KMS-11 (cell line): ENCODE data around the gene SLC5A4.
A peak's percentile ranks its signal among the peaks of the same experiment; 100 is the strongest.

ENCODE experiments used
- H2AFZ ChIP-seq: fragments of 200-600 bp; sonication (generic); 2 replicates; pipeline ENCODE4 v1.6.1; 2016; ENCODE audit warnings: antibody characterized with exemption, mixed run types, low read depth
- H3K27ac ChIP-seq: fragments of 200-600 bp; sonication (generic); 2 replicates; pipeline ENCODE4 v1.6.1; 2016; ENCODE audit warnings: mild to moderate bottlenecking, mixed run types
- H3K27me3 ChIP-seq: fragments of 200-600 bp; sonication (generic); 2 replicates; pipeline ENCODE4 v1.6.1; 2017; ENCODE audit warnings: mild to moderate bottlenecking, low read depth, mixed run types, moderate library complexity; ENCODE audit not compliant: insufficient read depth
- H3K36me3 ChIP-seq: fragments of 200-600 bp; sonication (generic); 2 replicates; pipeline ENCODE4 v1.6.1; 2017; ENCODE audit warnings: mild to moderate bottlenecking, mixed run types; ENCODE audit not compliant: insufficient read depth
- H3K4me1 ChIP-seq: fragments of 200-600 bp; sonication (generic); 2 replicates; pipeline ENCODE4 v1.6.1; 2016; ENCODE audit warnings: mild to moderate bottlenecking, low read depth, mixed run types; ENCODE audit not compliant: poor library complexity, severe bottlenecking
- H3K4me2 ChIP-seq: fragments of 200-600 bp; sonication (generic); 2 replicates; pipeline ENCODE4 v1.7.0; 2016; ENCODE audit warnings: mild to moderate bottlenecking, mixed run types
- H3K4me3 ChIP-seq: fragments of 200-600 bp; sonication (generic); IDR thresholded peaks from 2 replicates; pipeline ENCODE4 v1.6.1; 2017; ENCODE audit warnings: low read depth, low read length, mixed read lengths; ENCODE audit not compliant: insufficient read depth
- H3K79me2 ChIP-seq: fragments of 200-600 bp; sonication (generic); 2 replicates; pipeline ENCODE4 v1.6.1; 2016; ENCODE audit warnings: low read depth, mixed run types; ENCODE audit not compliant: insufficient read depth
- H3K9ac ChIP-seq: fragments of 200-600 bp; sonication (generic); 2 replicates; pipeline ENCODE4 v1.6.1; 2016; ENCODE audit warnings: mild to moderate bottlenecking, mixed run types
- H4K20me1 ChIP-seq: fragments of 200-600 bp; sonication (generic); 2 replicates; pipeline ENCODE4 v1.6.1; 2016; ENCODE audit warnings: mild to moderate bottlenecking, mixed run types; ENCODE audit not compliant: insufficient read depth
- TF ChIP-seq, protein P1 (sequence below): fragments of 200-600 bp; sonication (generic); conservative IDR thresholded peaks from 2 replicates; pipeline ENCODE4 v1.6.1; 2017; ENCODE audit warnings: low read depth, mild to moderate bottlenecking, antibody characterized with exemption, low read length, moderate library complexity, mixed read lengths

Gene SLC5A4

DNA sequence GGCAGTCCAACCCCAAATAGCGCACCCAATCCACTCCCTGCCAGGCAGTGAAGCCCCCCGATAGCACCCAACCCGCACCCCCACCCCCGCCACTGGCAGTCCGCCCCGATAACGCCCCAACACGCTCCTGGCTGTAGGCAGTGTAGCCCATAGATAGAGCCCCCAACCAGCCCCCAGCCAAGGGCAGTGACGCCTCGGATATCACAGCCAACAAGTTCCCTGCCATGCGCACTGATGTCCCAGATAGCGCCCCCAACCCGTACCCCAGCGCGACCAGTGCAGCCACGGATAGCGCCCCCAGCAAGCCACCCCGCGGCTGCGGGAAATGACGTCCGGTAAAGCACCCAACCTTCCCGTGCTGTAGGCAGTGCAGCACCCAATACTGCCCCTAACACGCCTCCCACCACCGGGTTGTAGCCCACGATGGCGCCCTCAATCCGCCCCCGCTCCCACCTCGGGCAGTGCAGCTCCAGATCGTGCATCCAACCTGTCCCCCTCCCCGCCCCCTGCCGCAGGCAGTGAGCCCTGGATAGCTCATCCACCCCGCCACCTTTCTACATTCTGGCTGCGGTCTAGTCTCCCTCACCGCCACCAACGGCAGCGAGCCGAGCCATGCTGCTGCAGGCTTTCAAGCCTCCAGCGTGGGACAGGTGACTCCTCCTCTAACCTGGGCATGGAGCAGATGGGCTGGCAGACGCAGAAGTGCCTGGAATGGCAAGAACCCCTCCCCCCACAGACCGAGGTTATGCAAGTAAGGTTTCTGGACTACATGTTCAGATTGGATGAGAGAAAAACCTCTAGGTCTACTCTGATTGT is 50.9 kb downstream of the SLC5A4 start:
- no peaks in the 10 kb centered on the region for H3K79me2 ChIP-seq
- no peak overlapping the region for H3K4me3 ChIP-seq
- H3K9ac ChIP-seq: no peak overlapping the region
- no peak overlapping the region for H3K27ac ChIP-seq
- H2AFZ ChIP-seq: no peak overlapping the region
- TF ChIP-seq, protein P1, sequence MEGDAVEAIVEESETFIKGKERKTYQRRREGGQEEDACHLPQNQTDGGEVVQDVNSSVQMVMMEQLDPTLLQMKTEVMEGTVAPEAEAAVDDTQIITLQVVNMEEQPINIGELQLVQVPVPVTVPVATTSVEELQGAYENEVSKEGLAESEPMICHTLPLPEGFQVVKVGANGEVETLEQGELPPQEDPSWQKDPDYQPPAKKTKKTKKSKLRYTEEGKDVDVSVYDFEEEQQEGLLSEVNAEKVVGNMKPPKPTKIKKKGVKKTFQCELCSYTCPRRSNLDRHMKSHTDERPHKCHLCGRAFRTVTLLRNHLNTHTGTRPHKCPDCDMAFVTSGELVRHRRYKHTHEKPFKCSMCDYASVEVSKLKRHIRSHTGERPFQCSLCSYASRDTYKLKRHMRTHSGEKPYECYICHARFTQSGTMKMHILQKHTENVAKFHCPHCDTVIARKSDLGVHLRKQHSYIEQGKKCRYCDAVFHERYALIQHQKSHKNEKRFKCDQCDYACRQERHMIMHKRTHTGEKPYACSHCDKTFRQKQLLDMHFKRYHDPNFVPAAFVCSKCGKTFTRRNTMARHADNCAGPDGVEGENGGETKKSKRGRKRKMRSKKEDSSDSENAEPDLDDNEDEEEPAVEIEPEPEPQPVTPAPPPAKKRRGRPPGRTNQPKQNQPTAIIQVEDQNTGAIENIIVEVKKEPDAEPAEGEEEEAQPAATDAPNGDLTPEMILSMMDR: no peak
- no peaks in the 10 kb centered on the region for H3K27me3 ChIP-seq
- no peaks in the 10 kb centered on the region for H4K20me1 ChIP-seq
- no peaks in the 10 kb centered on the region for H3K4me1 ChIP-seq
- H3K4me2 ChIP-seq: no peak overlapping the region
- no peaks in the 10 kb centered on the region for H3K36me3 ChIP-seq

DNA sequence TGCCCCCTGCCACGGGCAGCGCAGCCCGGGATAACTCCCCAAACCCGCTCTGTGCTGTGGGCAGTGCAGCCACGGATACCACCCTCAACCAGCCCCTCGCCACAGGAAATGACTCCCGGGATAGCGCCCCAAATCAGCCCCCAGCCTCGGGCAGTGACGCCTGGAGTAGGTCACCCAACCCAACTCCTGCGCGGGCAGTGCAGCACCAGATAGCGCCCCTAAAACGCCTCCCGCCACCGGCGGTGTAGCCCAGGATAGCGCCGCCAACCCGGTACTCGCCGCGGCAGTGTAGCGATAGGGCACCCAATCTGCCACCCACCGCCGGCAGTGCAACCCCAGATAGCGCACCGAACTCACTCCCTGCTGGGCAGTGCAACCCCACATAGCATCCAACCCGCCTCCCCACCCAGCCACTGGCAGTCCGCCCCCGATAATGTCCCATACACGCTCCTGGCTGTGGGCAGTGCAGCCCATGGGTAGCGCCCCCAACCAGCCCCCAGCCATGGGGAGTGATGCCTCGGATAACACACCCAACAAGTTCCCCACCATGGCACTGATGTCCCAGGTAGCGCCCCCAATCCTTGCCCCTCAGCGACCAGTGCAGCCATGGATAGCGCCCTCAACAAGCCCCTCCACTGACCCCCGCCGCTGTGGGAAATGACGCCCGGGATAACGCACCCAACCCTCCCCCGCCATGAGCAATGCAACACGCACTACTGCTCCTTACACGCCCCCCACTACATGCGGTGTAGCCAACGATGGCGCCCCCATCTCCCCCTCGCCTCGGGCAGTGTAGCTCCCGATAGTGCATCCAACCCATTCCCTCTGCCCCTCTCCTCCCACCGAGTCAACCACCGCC is 51.7 kb downstream of the SLC5A4 start:
- no peak overlapping the region for H3K27ac ChIP-seq
- H4K20me1 ChIP-seq: no peaks in the 10 kb centered on the region
- H3K36me3 ChIP-seq: no peaks in the 10 kb centered on the region
- TF ChIP-seq, protein P1: no peak
- H3K4me2 ChIP-seq: peak overlapping the region; percentile 49; the same call in 1 of the 2 replicates
- H3K9ac ChIP-seq: no peak overlapping the region
- H3K4me1 ChIP-seq: no peaks in the 10 kb centered on the region
- no peak overlapping the region for H3K4me3 ChIP-seq
- no peaks in the 10 kb centered on the region for H3K27me3 ChIP-seq
- peak overlapping the region; percentile 64; the same call in 1 of the 2 replicates for H2AFZ ChIP-seq
- no peaks in the 10 kb centered on the region for H3K79me2 ChIP-seq

- H2AFZ ChIP-seq: peak overlapping the region; percentile 64; the same call in 1 of the 2 replicates
- no peak overlapping the region for H3K4me3 ChIP-seq
- H3K4me2 ChIP-seq: peak overlapping the region; percentile 49
- no peaks in the 10 kb centered on the region for H3K79me2 ChIP-seq
- no peaks in the 10 kb centered on the region for H4K20me1 ChIP-seq
- H3K27me3 ChIP-seq: no peaks in the 10 kb centered on the region
- no peak overlapping the region for H3K27ac ChIP-seq
- H3K4me1 ChIP-seq: no peaks in the 10 kb centered on the region
- TF ChIP-seq, protein P1: peak; percentile 66
- H3K9ac ChIP-seq: no peak overlapping the region
- no peaks in the 10 kb centered on the region for H3K36me3 ChIP-seq
These were observed 52.5 kb downstream of the SLC5A4 start for GRCh38 chr22:32202539-32203180.

GRCh38 chr22:32202161-32202538 is 53.0 kb downstream of the SLC5A4 start:
- H3K27ac ChIP-seq: no peak overlapping the region

More at GRCh38 chr22:32202161-32202538, 53.0 kb downstream of the SLC5A4 start:
- Histone ChIP-seq H4K20me1 (no peaks in the 10 kb centered on the region), H3K9ac (no peak overlapping the region), H3K79me2 (no peaks in the 10 kb centered on the region), H3K4me3 (no peak overlapping the region), H3K4me1 (no peaks in the 10 kb centered on the region), H3K4me2 (no peak overlapping the region; the same call in 1 of the 2 replicates), H3K27me3 (no peaks in the 10 kb centered on the region), H2AFZ (peak overlapping the region; percentile 64; the same call in 1 of the 2 replicates), H3K36me3 (no peaks in the 10 kb centered on the region)
- TF ChIP-seq, protein P1: no peak
